Measurements from ENCODE around the gene LHX3. TPM values are rescaled to one million over a fixed set of nuclear protein-coding genes. Genes with fewer than 3 reads are reported as not detected.

Gene LHX3
- not detected in 2 replicates for polyA plus RNA-seq
- polyA minus RNA-seq = 0.23 TPM in 1 of 2 replicates, not detected in the other

GRCh38 chr9:136204838-136205706 lies at the start of gene LHX3:
LHX3 (minus strand) TSS chr9:136205128; CDS start chr9:136205012, 116 bp downstream.
- H3K9me3 ChIP-seq (ENCODE audit: low read length) = no peaks in the 10 kb centered on the region
- TF ChIP-seq EZH2 (IDR thresholded peaks at IDR 0.05; ENCODE audit: borderline replicate concordance, insufficient read depth, low read length, poor library complexity, severe bottlenecking) = peak; percentile 79
- TF ChIP-seq POLR2AphosphoS5 (IDR thresholded peaks at IDR 0.05) = no peak
- no peak within 1 kb of the TSS for H3K4me2 ChIP-seq (ENCODE audit: low read length)
- peaks cover 62% of the 10 kb centered on the region for H3K27me3 ChIP-seq (ENCODE audit: insufficient read depth, low read depth, low read length)
- no peak within 1 kb of the TSS for H3K27ac ChIP-seq (ENCODE audit: low read length)
- no peak within 1 kb of the TSS for H3K4me3 ChIP-seq (ENCODE audit: low read length)
- no peaks in the 10 kb centered on the region for H3F3A ChIP-seq (ENCODE audit: insufficient read depth, low read length, poor library complexity, severe bottlenecking)
- H2AFZ ChIP-seq (ENCODE audit: low read depth, low read length) = no peak within 1 kb of the TSS
- no peak within 1 kb of the TSS for H3K9ac ChIP-seq (ENCODE audit: low read length)
- H3K36me3 ChIP-seq (ENCODE audit: insufficient read depth, low read length) = no peaks in the 10 kb centered on the region
- H4K20me1 ChIP-seq (ENCODE audit: insufficient read depth) = no peaks in the 10 kb centered on the region
- H3K9me2 ChIP-seq (ENCODE audit: insufficient read depth, low read length) = no peaks in the 10 kb centered on the region
- no peaks in the 10 kb centered on the region for H3K79me2 ChIP-seq (replicated peaks; ENCODE audit: insufficient read depth, low read length)

- Histone ChIP-seq H3K4me2 (ENCODE audit: low read length) (no peak overlapping the region), H3K9me3 (ENCODE audit: low read length) (no peaks in the 10 kb centered on the region), H3K27me3 (ENCODE audit: insufficient read depth, low read depth, low read length) (no peaks in the 10 kb centered on the region), H4K20me1 (ENCODE audit: insufficient read depth) (no peaks in the 10 kb centered on the region), H3K9me2 (ENCODE audit: insufficient read depth, low read length) (no peaks in the 10 kb centered on the region), H3K79me2 (replicated peaks; ENCODE audit: insufficient read depth, low read length) (no peaks in the 10 kb centered on the region), H3F3A (ENCODE audit: insufficient read depth, low read length, poor library complexity, severe bottlenecking) (no peaks in the 10 kb centered on the region), H3K4me3 (ENCODE audit: low read length) (no peak overlapping the region), H3K36me3 (ENCODE audit: insufficient read depth, low read length) (no peaks in the 10 kb centered on the region), H3K9ac (ENCODE audit: low read length) (no peak overlapping the region), H2AFZ (ENCODE audit: low read depth, low read length) (no peak overlapping the region), H3K27ac (ENCODE audit: low read length) (no peak overlapping the region)
- TF ChIP-seq RAD21 (conservative IDR thresholded peaks at IDR 0.05) = no peak
These were observed 48.6 kb upstream of the LHX3 start for GRCh38 chr9:136253246-136254130.

GRCh38 chr9:136252846-136253245 lies 47.9 kb upstream of the LHX3 start:
- no peak overlapping the region for H3K4me2 ChIP-seq (ENCODE audit: low read length)
- H3K27me3 ChIP-seq (ENCODE audit: insufficient read depth, low read depth, low read length) = no peaks in the 10 kb centered on the region
- H3K9me2 ChIP-seq (ENCODE audit: insufficient read depth, low read length) = no peaks in the 10 kb centered on the region
- H3F3A ChIP-seq (ENCODE audit: insufficient read depth, low read length, poor library complexity, severe bottlenecking) = no peaks in the 10 kb centered on the region
- H4K20me1 ChIP-seq (ENCODE audit: insufficient read depth) = no peaks in the 10 kb centered on the region
- H3K79me2 ChIP-seq (replicated peaks; ENCODE audit: insufficient read depth, low read length) = no peaks in the 10 kb centered on the region
- no peaks in the 10 kb centered on the region for H3K36me3 ChIP-seq (ENCODE audit: insufficient read depth, low read length)
- H3K9ac ChIP-seq (ENCODE audit: low read length) = no peak overlapping the region
- H3K9me3 ChIP-seq (ENCODE audit: low read length) = no peaks in the 10 kb centered on the region
- no peak for TF ChIP-seq EP300 (conservative IDR thresholded peaks at IDR 0.05; ENCODE audit: poor library complexity, severe bottlenecking)
- TF ChIP-seq MXI1 (conservative IDR thresholded peaks at IDR 0.05; ENCODE audit: poor library complexity, severe bottlenecking) = no peak
- no peak for TF ChIP-seq TAF1 (IDR thresholded peaks at IDR 0.05; ENCODE audit: low read depth)
- TF ChIP-seq REST (IDR thresholded peaks at IDR 0.05; ENCODE audit: borderline replicate concordance) = no peak
- TF ChIP-seq RAD21 (conservative IDR thresholded peaks at IDR 0.05) = no peak
- TF ChIP-seq CTCF (IDR thresholded peaks at IDR 0.05; ENCODE audit: poor library complexity, severe bottlenecking) = no peak
- TF ChIP-seq SMC3 (conservative IDR thresholded peaks at IDR 0.05; ENCODE audit: poor library complexity) = no peak
- TF ChIP-seq POLR2AphosphoS5 (IDR thresholded peaks at IDR 0.05) = no peak
- no peak for TF ChIP-seq EZH2 (IDR thresholded peaks at IDR 0.05; ENCODE audit: borderline replicate concordance, insufficient read depth, low read length, poor library complexity, severe bottlenecking)
- H3K4me3 ChIP-seq (ENCODE audit: low read length) = no peak overlapping the region
- H2AFZ ChIP-seq (ENCODE audit: low read depth, low read length) = no peak overlapping the region
- H3K27ac ChIP-seq (ENCODE audit: low read length) = no peak overlapping the region
